WI38 (cell line): ENCODE measurements around the gene C12orf76.
"Not testable (repeated sequence)": the region's sequence is repeated elsewhere in the genome, so short reads cannot be mapped to it uniquely, and the experiment has no call there.

Experiments
- H3K4me3 ChIP-seq: 2 replicates; pipeline ENCODE4 v1.5.1; 2011; ENCODE audit warnings: low read depth, mild to moderate bottlenecking, control low read depth, low read length
- CTCF ChIP-seq: IDR thresholded peaks from 2 replicates; pipeline ENCODE4 v1.5.1; 2012; ENCODE audit warnings: low read depth, mild to moderate bottlenecking, control low read depth, low read length

The C12orf76 gene

GRCh38 chr12:110010853-110011723 is 37.2 kb downstream of the C12orf76 start:
- no peak overlapping the region for H3K4me3 ChIP-seq

GRCh38 chr12:110008681-110009398 is 39.5 kb downstream of the C12orf76 start:
- H3K4me3 ChIP-seq: not testable (repeated sequence)

More at GRCh38 chr12:110010853-110011723, 37.2 kb downstream of the C12orf76 start:
- TF ChIP-seq CTCF: no peak

GRCh38 chr12:110007881-110008280 is 40.4 kb downstream of the C12orf76 start:
- no peak overlapping the region for H3K4me3 ChIP-seq
- TF ChIP-seq CTCF: no peak

GRCh38 chr12:110006115-110006514 is 42.2 kb downstream of the C12orf76 start:
- H3K4me3 ChIP-seq: no peak overlapping the region
- TF ChIP-seq CTCF: no peak

GRCh38 chr12:110005319-110005973 is 42.9 kb downstream of the C12orf76 start:
- no peak overlapping the region for H3K4me3 ChIP-seq
- TF ChIP-seq CTCF: no peak

GRCh38 chr12:110004598-110004997 is 43.7 kb downstream of the C12orf76 start:
- no peak overlapping the region for H3K4me3 ChIP-seq

More at GRCh38 chr12:110004598-110004997, 43.7 kb downstream of the C12orf76 start:
- no peak for TF ChIP-seq CTCF
